ENCODE measurements around the gene C15orf62.

DNA sequence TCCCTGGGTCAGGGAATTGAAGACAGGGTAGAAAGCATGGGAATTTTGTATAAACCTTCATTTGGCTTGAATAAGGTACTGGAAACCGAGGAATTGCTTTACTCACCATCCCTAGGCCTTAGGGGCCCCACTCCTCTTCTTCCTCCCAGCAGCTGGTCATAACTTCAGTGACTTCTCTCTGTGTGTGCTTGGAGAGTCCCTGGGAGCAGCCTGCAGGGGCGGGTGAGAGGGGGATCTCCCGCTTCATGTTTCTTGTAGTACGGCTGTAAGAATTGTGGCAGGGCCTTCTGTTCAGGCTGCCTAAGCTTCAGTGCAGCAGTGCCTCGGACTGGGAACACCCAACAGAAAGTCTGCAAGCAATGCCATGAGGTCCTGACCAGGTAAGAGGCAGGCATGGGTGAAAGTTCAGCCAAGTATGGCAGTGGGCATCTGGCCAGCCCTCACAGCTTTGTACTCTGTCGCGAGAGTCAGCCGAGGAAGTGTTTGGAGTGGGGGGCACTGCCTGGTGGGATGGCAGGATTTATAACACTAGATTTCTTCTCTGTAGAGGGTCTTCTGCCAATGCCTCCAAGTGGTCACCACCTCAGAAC is 39.2 kb downstream of the C15orf62 start:
- TF ChIP-seq CTCF (IDR thresholded peaks at IDR 0.05) (no peak), POLR2A (IDR thresholded peaks at IDR 0.05) (no peak), POLR2AphosphoS5 (IDR thresholded peaks at IDR 0.05) (no peak), EP300 (IDR thresholded peaks at IDR 0.05) (no peak)

Data from suprapubic skin (tissue), 4 donors.